GM13977 (cell line): ENCODE data around the gene S100A2.

Source experiments
- DNase-seq: peaks from one replicate; pipeline ENCODE4 v3.0.0; 2012; ENCODE audit warnings: low spot score
- CTCF ChIP-seq: IDR thresholded peaks from 2 replicates; pipeline ENCODE4 v1.5.1; 2012; ENCODE audit warnings: mild to moderate bottlenecking, control low read depth; ENCODE audit not compliant: insufficient read depth; ENCODE audit errors: extremely low read depth, missing control alignments
- in situ Hi-C: fragments of 300-500 bp; cut with MboI; formaldehyde crosslinking; loops from one replicate; pipeline ENCODE4 v1.12.0; 2022; ENCODE audit warnings: low sequenced_read_pairs, low pct_unique_long_range_greater_than_20kb, mixed read lengths, inconsistent platforms; ENCODE audit not compliant: unreplicated experiment

Gene S100A2

GRCh38 chr1:153552335-153552734 is 13.3 kb downstream of the S100A2 start:
- no peak for TF ChIP-seq CTCF
- in situ Hi-C loops = no loop called here
- DNase-seq = no peak

- in situ Hi-C loops = no loop called here
- no peak for DNase-seq
Measured at GRCh38 chr1:153550827-153551500, 14.7 kb downstream of the S100A2 start.

GRCh38 chr1:153550398-153550758 is 15.3 kb downstream of the S100A2 start:
- in situ Hi-C loops = no loop called here
- no peak for TF ChIP-seq CTCF
- no peak for DNase-seq

More at GRCh38 chr1:153550827-153551500, 14.7 kb downstream of the S100A2 start:
- TF ChIP-seq CTCF = no peak

- in situ Hi-C loops = no loop called here
- no peak for TF ChIP-seq CTCF
- no peak for DNase-seq
Measured at GRCh38 chr1:153549741-153550397, 15.8 kb downstream of the S100A2 start.

- in situ Hi-C loops = no loop called here
- DNase-seq = no peak
- TF ChIP-seq CTCF = no peak
Measured at GRCh38 chr1:153548722-153549688, 16.6 kb downstream of the S100A2 start, which contains the start of gene S100A3. TSS of gene S100A3 (minus strand) at chr1:153549258. CDS start at chr1:153548485, 773 bp downstream.
